GM12874 (cell line): Measurements from ENCODE around the gene STOML1.

Experiments used
- CTCF ChIP-seq: IDR thresholded peaks from 2 replicates; pipeline ENCODE4 v1.5.1; 2011; ENCODE audit warnings: low read depth, mild to moderate bottlenecking, control low read depth, low read length, moderate library complexity; ENCODE audit not compliant: insufficient read depth

The STOML1 gene

GRCh38 chr15:73972984-73973682, 19.0 kb downstream of the STOML1 start:
- peak; percentile 88 for TF ChIP-seq CTCF

GRCh38 chr15:73969151-73969759, 22.8 kb downstream of the STOML1 start:
- TF ChIP-seq CTCF = no peak

- TF ChIP-seq CTCF = no peak
These were observed 23.6 kb downstream of the STOML1 start for GRCh38 chr15:73968461-73968860.

- TF ChIP-seq CTCF = no peak
These were observed 26.4 kb downstream of the STOML1 start for GRCh38 chr15:73965758-73966113.

GRCh38 chr15:73965094-73965757, 26.9 kb downstream of the STOML1 start:
- TF ChIP-seq CTCF = no peak

- TF ChIP-seq CTCF = peak; percentile 95
These were observed 27.4 kb downstream of the STOML1 start for GRCh38 chr15:73964736-73965093.

GRCh38 chr15:73962433-73962832, 29.7 kb downstream of the STOML1 start:
- no peak for TF ChIP-seq CTCF
